Trophoblast cell (in vitro differentiated cells and primary cell): ENCODE results near the gene MCF2.

Source experiments
- DNase-seq, 2 donors: peaks; one replicate each; pipeline ENCODE4 v3.0.0-alpha.2; 2016
- H2AFZ ChIP-seq: 2 replicates; pipeline ENCODE4 v1.6.1; 2013; ENCODE audit warnings: low read length, moderate library complexity, mild to moderate bottlenecking; ENCODE audit not compliant: insufficient read depth, poor library complexity
- H2AK5ac ChIP-seq: 2 replicates; pipeline ENCODE4 v1.6.1; 2013; ENCODE audit warnings: mild to moderate bottlenecking, low read length
- H2BK120ac ChIP-seq: 2 replicates; pipeline ENCODE4 v1.6.1; 2013; ENCODE audit warnings: low read length, mild to moderate bottlenecking, moderate library complexity; ENCODE audit not compliant: insufficient read depth, poor library complexity
- H2BK12ac ChIP-seq: 2 replicates; pipeline ENCODE4 v1.6.1; 2013; ENCODE audit warnings: mild to moderate bottlenecking, low read length, moderate library complexity
- H2BK5ac ChIP-seq: 2 replicates; pipeline ENCODE4 v1.6.1; 2013; ENCODE audit warnings: low read length, low read depth, moderate library complexity, mild to moderate bottlenecking; ENCODE audit not compliant: poor library complexity
- H3K14ac ChIP-seq: 2 replicates; pipeline ENCODE4 v1.6.1; 2013; ENCODE audit warnings: mild to moderate bottlenecking, low read length
- H3K18ac ChIP-seq: 2 replicates; pipeline ENCODE4 v1.6.1; 2013; ENCODE audit warnings: mild to moderate bottlenecking, low read length
- H3K23ac ChIP-seq: 2 replicates; pipeline ENCODE4 v1.6.1; 2013; ENCODE audit warnings: low read length
- H3K27ac ChIP-seq: 2 replicates; pipeline ENCODE4 v1.5.1; 2013; ENCODE audit warnings: low read depth, mild to moderate bottlenecking, inconsistent platforms, low read length, moderate library complexity
- H3K27me3 ChIP-seq: 2 replicates; pipeline ENCODE4 v1.6.1; 2013; ENCODE audit warnings: inconsistent platforms, mild to moderate bottlenecking, low read length, moderate library complexity; ENCODE audit not compliant: insufficient read depth
- H3K36me3 ChIP-seq, 2 experiments: 1 replicate in 1 of 2; 2 replicates in 1 of 2; pipeline ENCODE4 v1.6.1; 2013; ENCODE audit warnings: low read length in 2 of 2, mild to moderate bottlenecking in 2 of 2, moderate library complexity in 1 of 2; ENCODE audit not compliant: insufficient read depth in 2 of 2, control insufficient read depth in 1 of 2
- H3K4ac ChIP-seq: 2 replicates; pipeline ENCODE4 v1.6.1; 2013; ENCODE audit warnings: low read depth, mild to moderate bottlenecking, low read length, moderate library complexity
- H3K4me1 ChIP-seq, 2 experiments: 1 replicate in 1 of 2; 2 replicates in 1 of 2; pipeline ENCODE4 v1.6.1; 2013; ENCODE audit warnings: low read length in 2 of 2, mild to moderate bottlenecking in 2 of 2, moderate library complexity in 1 of 2; ENCODE audit not compliant: insufficient read depth in 2 of 2, control insufficient read depth in 1 of 2
- H3K4me2 ChIP-seq: 2 replicates; pipeline ENCODE4 v1.6.1; 2013; ENCODE audit warnings: inconsistent platforms, mild to moderate bottlenecking, low read length, moderate library complexity
- H3K4me3 ChIP-seq: 2 replicates; pipeline ENCODE4 v1.5.1; 2013; ENCODE audit warnings: mild to moderate bottlenecking, low read depth, low read length, inconsistent platforms
- H3K79me1 ChIP-seq: one replicate; pipeline ENCODE4 v1.6.1; 2013; ENCODE audit warnings: low read length
- H3K79me2 ChIP-seq: 2 replicates; pipeline ENCODE4 v1.6.1; 2013; ENCODE audit warnings: low read length, mild to moderate bottlenecking; ENCODE audit not compliant: control insufficient read depth, insufficient read depth, poor library complexity
- H3K9ac ChIP-seq: 2 replicates; pipeline ENCODE4 v1.6.1; 2013; ENCODE audit warnings: mild to moderate bottlenecking, low read length
- H3K9me3 ChIP-seq: 2 replicates; pipeline ENCODE4 v1.6.1; 2013; ENCODE audit warnings: low read depth, mild to moderate bottlenecking, control low read depth, inconsistent platforms, low read length; ENCODE audit not compliant: insufficient read depth
- H4K12ac ChIP-seq: 2 replicates; pipeline ENCODE4 v1.6.1; 2013; ENCODE audit warnings: low read depth, mild to moderate bottlenecking, low read length, moderate library complexity
- H4K8ac ChIP-seq: 2 replicates; pipeline ENCODE4 v1.6.1; 2013; ENCODE audit warnings: low read depth, mild to moderate bottlenecking, low read length, moderate library complexity
- H4K91ac ChIP-seq: one replicate; pipeline ENCODE4 v1.6.1; 2013; ENCODE audit warnings: low read depth, mild to moderate bottlenecking, low read length, moderate library complexity
- WGBS: extraction: QIAGEN DNeasy Blood & Tissue Kit; methylation state at CpG from one replicate; pipeline ENCODE4 v1.1.7; 2013; ENCODE audit warnings: missing lambda C conversion rate; ENCODE audit not compliant: insufficient read length, insufficient coverage; ENCODE audit errors: extremely low coverage; 5-methylcytosine and 5-hydroxymethylcytosine counted together

MCF2 gene

GRCh38 chrX:139738581-139738980 lies 30.6 kb upstream of the MCF2 start:
- Histone ChIP-seq H3K4me3 (no peak overlapping the region), H3K14ac (no peak overlapping the region), H2BK5ac (no peak overlapping the region), H2BK120ac (no peak overlapping the region), H4K12ac (no peak overlapping the region), H3K27me3 (no peaks in the 10 kb centered on the region), H3K36me3 (no peaks in the 10 kb centered on the region), H3K4me1 (no peaks in the 10 kb centered on the region), H3K9me3 (no peaks in the 10 kb centered on the region), H2AK5ac (no peak overlapping the region), H4K91ac (no peak overlapping the region), H4K8ac (no peak overlapping the region), H3K79me1 (no peaks in the 10 kb centered on the region), H3K4ac (no peak overlapping the region), H2AFZ (no peak overlapping the region), H3K9ac (no peak overlapping the region), H3K79me2 (no peaks in the 10 kb centered on the region), H3K18ac (no peak overlapping the region), H3K27ac (no peak overlapping the region), H3K23ac (no peak overlapping the region), H3K4me2 (no peak overlapping the region), H2BK12ac (no peak overlapping the region)
- no peak for DNase-seq

- Histone ChIP-seq H3K4me3 (no peak overlapping the region), H4K91ac (no peak overlapping the region), H3K14ac (no peak overlapping the region), H2BK120ac (no peak overlapping the region), H3K9me3 (no peaks in the 10 kb centered on the region), H3K9ac (no peak overlapping the region), H3K4ac (no peak overlapping the region), H3K79me1 (no peaks in the 10 kb centered on the region), H3K36me3 (no peaks in the 10 kb centered on the region), H3K18ac (no peak overlapping the region), H3K27ac (no peak overlapping the region), H2AK5ac (no peak overlapping the region), H4K8ac (no peak overlapping the region), H3K23ac (no peak overlapping the region), H2BK5ac (no peak overlapping the region), H4K12ac (no peak overlapping the region), H2BK12ac (no peak overlapping the region), H3K79me2 (no peaks in the 10 kb centered on the region), H3K4me1 (no peaks in the 10 kb centered on the region), H2AFZ (no peak overlapping the region), H3K4me2 (no peak overlapping the region), H3K27me3 (no peaks in the 10 kb centered on the region)
- no peak for DNase-seq
- WGBS, result no CpG with 5 or more reads among the region's 1 CpG
These were observed 28.2 kb upstream of the MCF2 start for GRCh38 chrX:139736151-139736550.

DNA sequence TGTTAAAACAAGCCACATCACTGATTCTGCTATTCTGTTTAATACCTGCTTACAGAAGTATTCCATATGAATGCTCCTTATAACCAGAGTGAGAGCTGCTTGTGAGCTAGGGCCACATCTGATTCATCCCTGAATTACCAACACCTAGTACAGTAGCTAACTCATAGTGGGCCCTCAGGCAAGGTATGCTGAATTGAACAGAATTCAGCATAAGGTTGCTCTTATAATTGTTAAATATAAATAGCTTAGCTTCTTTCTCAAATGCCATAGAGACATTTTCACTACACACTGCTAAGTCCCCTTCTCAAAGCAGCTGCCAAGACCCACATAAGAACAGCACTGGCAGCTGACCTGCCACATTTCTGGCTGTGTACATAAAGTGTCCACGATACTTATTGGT lies 27.0 kb upstream of the MCF2 start:
- Histone ChIP-seq H4K12ac (no peak overlapping the region), H3K79me1 (no peaks in the 10 kb centered on the region), H3K4me3 (no peak overlapping the region), H3K4me2 (no peak overlapping the region), H2BK120ac (no peak overlapping the region), H3K27ac (no peak overlapping the region), H3K9me3 (no peaks in the 10 kb centered on the region), H4K8ac (no peak overlapping the region), H3K18ac (no peak overlapping the region), H3K79me2 (no peaks in the 10 kb centered on the region), H2AFZ (no peak overlapping the region), H3K9ac (no peak overlapping the region), H2AK5ac (no peak overlapping the region), H2BK12ac (no peak overlapping the region), H3K23ac (no peak overlapping the region), H2BK5ac (no peak overlapping the region), H3K14ac (no peak overlapping the region), H3K36me3 (no peaks in the 10 kb centered on the region), H3K4me1 (no peaks in the 10 kb centered on the region), H4K91ac (no peak overlapping the region), H3K4ac (no peak overlapping the region), H3K27me3 (no peaks in the 10 kb centered on the region)
- DNase-seq, result peak; percentile 53 to 77
- no CpG with 5 or more reads among the region's 1 CpG for WGBS

DNA sequence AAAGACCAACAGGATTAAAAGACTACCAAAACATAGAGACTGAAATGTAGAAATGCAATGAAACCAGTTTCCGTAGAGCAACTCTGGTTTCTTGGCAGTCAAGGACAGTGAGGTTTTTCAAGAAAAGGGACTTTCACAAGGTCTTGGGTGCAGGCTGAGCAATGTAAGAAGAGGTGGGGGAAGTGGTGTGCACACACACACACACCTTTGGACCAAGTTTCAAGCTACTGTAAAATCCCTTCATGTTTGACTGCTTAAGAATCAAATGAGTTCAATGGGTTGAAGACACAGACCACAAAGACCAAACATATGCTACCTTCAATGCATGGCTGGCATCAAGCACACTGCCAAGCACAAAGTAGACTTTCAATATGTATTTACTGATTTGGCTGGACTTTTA lies 17.8 kb upstream of the MCF2 start:
- Histone ChIP-seq H3K79me2 (no peaks in the 10 kb centered on the region), H3K23ac (no peak overlapping the region), H4K91ac (no peak overlapping the region), H2AFZ (no peak overlapping the region), H4K12ac (no peak overlapping the region), H3K9ac (no peak overlapping the region), H2BK12ac (no peak overlapping the region), H3K18ac (no peak overlapping the region), H2BK5ac (no peak overlapping the region), H3K79me1 (no peaks in the 10 kb centered on the region), H3K27ac (no peak overlapping the region), H2BK120ac (no peak overlapping the region), H3K4ac (no peak overlapping the region), H3K27me3 (no peaks in the 10 kb centered on the region), H4K8ac (no peak overlapping the region), H3K14ac (no peak overlapping the region), H2AK5ac (no peak overlapping the region), H3K36me3 (no peaks in the 10 kb centered on the region), H3K4me1 (no peaks in the 10 kb centered on the region), H3K4me3 (no peak overlapping the region), H3K4me2 (no peak overlapping the region), H3K9me3 (no peaks in the 10 kb centered on the region)
- no peak for DNase-seq
- WGBS, result no CpG with 5 or more reads among the region's 1 CpG
